Measurements from ENCODE around the gene TRIM63. TPM values are rescaled to one million over a fixed set of nuclear protein-coding genes. Genes with fewer than 3 reads are reported as not detected.
A peak's percentile ranks its signal among the peaks of the same experiment; 100 is the strongest.

TRIM63 gene
- total and polyA plus RNA-seq, 7 donors = 74.2 to 2,937 (median 541) TPM

DNA sequence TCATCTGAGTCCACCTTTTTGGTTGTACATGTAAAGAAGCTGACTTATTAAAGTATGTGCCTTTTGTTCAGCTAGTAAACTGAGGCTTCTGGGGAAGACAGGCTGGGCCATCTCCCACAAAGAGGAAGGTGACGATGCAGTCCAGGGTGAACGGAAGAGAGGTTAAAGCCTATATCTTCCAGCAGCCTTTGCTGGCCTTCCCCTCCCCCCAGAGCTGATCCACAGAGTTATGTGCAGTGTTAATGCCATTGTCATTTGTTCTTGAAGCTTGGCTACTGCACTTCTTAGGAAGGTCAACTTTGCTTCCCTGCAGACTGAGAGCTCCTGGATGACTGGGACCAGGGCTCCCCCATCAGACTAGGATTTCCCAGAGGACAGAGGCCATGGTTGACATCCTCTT is 23.7 kb downstream of the TRIM63 start:
- peaks cover 0 to 8% (median 0%) of the 10 kb centered on the region in 3 donors for H3K27me3 ChIP-seq (ENCODE audit: insufficient read depth in 3 of 3, low read length in 2 of 3)
- no peaks in the 10 kb centered on the region for H3K36me3 ChIP-seq (ENCODE audit: insufficient read depth in 1 of 2, low read depth in 1 of 2)
- H3K4me1 ChIP-seq = peaks cover 12% of the 10 kb centered on the region
- no peak overlapping the region for H3K4me3 ChIP-seq
- no peaks in the 10 kb centered on the region for H3K9me3 ChIP-seq
- TF ChIP-seq, protein P1, sequence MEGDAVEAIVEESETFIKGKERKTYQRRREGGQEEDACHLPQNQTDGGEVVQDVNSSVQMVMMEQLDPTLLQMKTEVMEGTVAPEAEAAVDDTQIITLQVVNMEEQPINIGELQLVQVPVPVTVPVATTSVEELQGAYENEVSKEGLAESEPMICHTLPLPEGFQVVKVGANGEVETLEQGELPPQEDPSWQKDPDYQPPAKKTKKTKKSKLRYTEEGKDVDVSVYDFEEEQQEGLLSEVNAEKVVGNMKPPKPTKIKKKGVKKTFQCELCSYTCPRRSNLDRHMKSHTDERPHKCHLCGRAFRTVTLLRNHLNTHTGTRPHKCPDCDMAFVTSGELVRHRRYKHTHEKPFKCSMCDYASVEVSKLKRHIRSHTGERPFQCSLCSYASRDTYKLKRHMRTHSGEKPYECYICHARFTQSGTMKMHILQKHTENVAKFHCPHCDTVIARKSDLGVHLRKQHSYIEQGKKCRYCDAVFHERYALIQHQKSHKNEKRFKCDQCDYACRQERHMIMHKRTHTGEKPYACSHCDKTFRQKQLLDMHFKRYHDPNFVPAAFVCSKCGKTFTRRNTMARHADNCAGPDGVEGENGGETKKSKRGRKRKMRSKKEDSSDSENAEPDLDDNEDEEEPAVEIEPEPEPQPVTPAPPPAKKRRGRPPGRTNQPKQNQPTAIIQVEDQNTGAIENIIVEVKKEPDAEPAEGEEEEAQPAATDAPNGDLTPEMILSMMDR (IDR thresholded peaks at IDR 0.05) = no peak
- ATAC-seq (no peak), DNase-seq (no peak)
- 81 to 86% (median 83%) methylated on average over 2 of the region's 2 CpGs for WGBS, 3 donors
- H3K27ac ChIP-seq = peak overlapping the region; percentile 9
- intact Hi-C loops (cut with DNase I) = no loop called here

DNA sequence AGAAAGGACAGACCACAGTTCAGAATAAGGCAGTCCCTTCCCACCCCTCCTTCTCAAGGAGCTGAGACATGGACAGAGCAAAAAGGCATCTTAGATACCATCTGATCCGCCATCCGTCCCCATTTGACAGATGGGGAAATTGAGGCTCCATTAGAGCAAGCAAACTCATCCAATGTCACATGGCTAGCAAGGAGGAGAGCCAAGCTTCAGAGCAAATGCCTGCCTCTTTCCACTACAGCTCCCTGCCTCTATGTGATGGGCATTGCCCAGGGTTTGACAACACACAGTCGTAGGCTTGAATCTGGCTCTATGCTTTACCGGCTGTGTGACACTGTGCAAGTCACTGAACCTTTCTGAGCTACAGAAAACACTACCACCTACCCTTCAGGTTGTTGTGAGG is 25.5 kb downstream of the TRIM63 start:
- DNase-seq (no peak), ATAC-seq (no peak)
- intact Hi-C loops (cut with DNase I) = no loop called here
- TF ChIP-seq, protein P1 (IDR thresholded peaks at IDR 0.05) = no peak
- Histone ChIP-seq H3K4me1 (peaks cover 29% of the 10 kb centered on the region), H3K27me3 (ENCODE audit: insufficient read depth in 3 of 3, low read length in 2 of 3) (peaks cover 0 to 8% (median 0%) of the 10 kb centered on the region in 3 donors), H3K36me3 (ENCODE audit: insufficient read depth in 1 of 2, low read depth in 1 of 2) (no peaks in the 10 kb centered on the region), H3K9me3 (no peaks in the 10 kb centered on the region), H3K4me3 (no peak overlapping the region), H3K27ac (no peak overlapping the region)
- WGBS, 3 donors = 65 to 70% (median 68%) methylated on average over 4 of the region's 4 CpGs

DNA sequence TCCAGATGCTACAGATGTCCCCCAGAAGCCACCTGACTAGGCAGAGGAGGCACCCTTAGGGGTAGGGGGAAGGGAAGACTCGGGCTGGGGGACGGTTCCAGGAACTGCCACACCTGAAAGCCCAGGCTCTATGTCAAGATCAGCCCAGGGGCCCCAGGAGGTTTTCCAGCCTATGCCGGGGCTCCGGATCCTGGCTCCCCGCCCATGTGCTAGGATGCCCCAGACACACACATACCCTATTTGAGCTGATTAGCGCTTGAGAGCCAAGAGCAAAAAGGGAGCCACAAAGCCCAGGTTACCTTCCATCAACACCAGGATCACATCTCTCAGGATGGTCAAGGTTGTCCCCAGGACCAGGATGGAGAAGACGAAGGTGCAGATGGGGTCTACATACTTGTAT is 26.0 kb downstream of the TRIM63 start:
- H3K27ac ChIP-seq = no peak overlapping the region
- no peak for DNase-seq
- H3K4me3 ChIP-seq = no peak overlapping the region
- H3K36me3 ChIP-seq (ENCODE audit: insufficient read depth in 1 of 2, low read depth in 1 of 2) = no peaks in the 10 kb centered on the region
- 75 to 87% (median 85%) methylated on average over 6 to 7 of the region's 7 CpGs for WGBS, 3 donors
- H3K4me1 ChIP-seq = peaks cover 27% of the 10 kb centered on the region
- no peak for ATAC-seq
- peaks cover 0 to 4% (median 0%) of the 10 kb centered on the region in 3 donors for H3K27me3 ChIP-seq (ENCODE audit: insufficient read depth in 3 of 3, low read length in 2 of 3)
- TF ChIP-seq, protein P1 (IDR thresholded peaks at IDR 0.05) = no peak
- intact Hi-C loops (cut with DNase I) = no loop called here
- H3K9me3 ChIP-seq = no peaks in the 10 kb centered on the region

DNA sequence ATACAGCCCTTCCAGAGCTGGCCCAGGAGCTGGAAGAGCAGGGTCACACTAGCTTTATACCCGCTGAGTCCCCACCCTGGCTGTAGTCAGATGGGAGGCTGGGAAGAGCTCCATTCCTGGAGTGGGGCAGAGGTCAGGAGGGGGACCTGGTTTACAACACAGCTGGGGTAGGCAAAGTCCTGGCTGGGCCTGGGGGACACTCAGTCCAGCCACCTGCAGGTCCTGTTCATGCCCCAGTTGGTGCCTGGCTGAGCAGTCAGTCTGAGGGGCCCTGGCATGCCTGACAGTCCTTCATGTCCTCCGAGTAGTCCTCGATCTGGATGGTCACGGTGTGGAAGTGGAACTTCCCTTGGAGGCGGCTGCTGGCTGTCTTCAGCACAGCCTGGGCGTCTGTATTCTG is 28.5 kb downstream of the TRIM63 start:
- no peak for ATAC-seq
- intact Hi-C loops (cut with DNase I) = loop anchor here (5.0 kb wide), 3 partner anchors 53 to 123 kb away; no protein-coding TSS in a partner anchor
- TF ChIP-seq, protein P1 (IDR thresholded peaks at IDR 0.05) = no peak

DNA sequence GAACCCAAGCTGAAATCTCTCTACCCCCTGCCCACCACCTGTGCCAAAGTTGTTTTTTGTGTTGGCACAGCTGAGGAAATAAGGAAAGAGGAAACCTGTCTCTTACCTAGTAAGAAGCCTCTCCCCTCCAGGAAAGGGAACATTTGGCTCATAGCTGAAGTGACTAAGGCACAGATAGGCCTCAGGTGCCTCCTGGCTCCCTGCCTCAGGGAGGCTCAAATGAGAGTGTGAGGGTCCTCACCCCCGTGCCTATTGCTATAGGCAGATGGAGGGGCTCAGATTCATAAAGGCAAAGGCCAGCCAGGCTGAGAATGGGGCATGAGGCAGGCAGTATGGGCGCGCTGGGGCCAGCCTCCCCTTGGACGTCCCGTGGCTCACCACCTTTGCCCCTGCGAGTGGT is 29.0 kb downstream of the TRIM63 start:
- Histone ChIP-seq H3K4me1 (peaks cover 35% of the 10 kb centered on the region), H3K36me3 (ENCODE audit: insufficient read depth in 1 of 2, low read depth in 1 of 2) (no peaks in the 10 kb centered on the region), H3K4me3 (no peak overlapping the region), H3K9me3 (no peaks in the 10 kb centered on the region), H3K27ac (peak overlapping the region; percentile 94), H3K27me3 (ENCODE audit: insufficient read depth in 3 of 3, low read length in 2 of 3) (no peaks in the 10 kb centered on the region)
- ATAC-seq = no peak
- intact Hi-C loops (cut with DNase I) = loop anchor here (5.0 kb wide), 3 partner anchors 54 to 124 kb away; no protein-coding TSS in a partner anchor
- 59 to 87% (median 64%) methylated on average over 6 of the region's 6 CpGs for WGBS, 3 donors
- TF ChIP-seq, protein P1 (IDR thresholded peaks at IDR 0.05) = no peak
- no peak for DNase-seq

More for the DNA sequence above, 28.5 kb downstream of the TRIM63 start:
- H3K4me1 ChIP-seq = peaks cover 35% of the 10 kb centered on the region
- H3K36me3 ChIP-seq (ENCODE audit: insufficient read depth in 1 of 2, low read depth in 1 of 2) = no peaks in the 10 kb centered on the region
- peak overlapping the region; percentile 94 for H3K27ac ChIP-seq
- WGBS, 3 donors = 36 to 63% (median 42%) methylated on average over 6 of the region's 6 CpGs
- no peaks in the 10 kb centered on the region for H3K9me3 ChIP-seq
- no peak for DNase-seq
- no peak overlapping the region for H3K4me3 ChIP-seq
- H3K27me3 ChIP-seq (ENCODE audit: insufficient read depth in 3 of 3, low read length in 2 of 3) = no peaks in the 10 kb centered on the region

All from psoas muscle (tissue), 8 donors.